Esophagus mucosa (tissue), 1 donor: ENCODE results near the gene C6orf136. TPM values are rescaled to one million over a fixed set of nuclear protein-coding genes. Genes with fewer than 3 reads are reported as not detected.
A peak's percentile ranks its signal among the peaks of the same experiment; 100 is the strongest.

ENCODE experiments used
- ATAC-seq: fragments of 200-7000 bp; cut with Tn5 transposase; one replicate; pipeline ENCODE4 v1.9.1; 2020
- total RNA-seq: library from RNA; stranded (reverse); gene quantifications from one replicate; pipeline ENCODE4 v1.2.4, GENCODE V29; 2023
- donor health status: DM: yes; HTN: yes; CAD: no.

The C6orf136 gene, protein sequence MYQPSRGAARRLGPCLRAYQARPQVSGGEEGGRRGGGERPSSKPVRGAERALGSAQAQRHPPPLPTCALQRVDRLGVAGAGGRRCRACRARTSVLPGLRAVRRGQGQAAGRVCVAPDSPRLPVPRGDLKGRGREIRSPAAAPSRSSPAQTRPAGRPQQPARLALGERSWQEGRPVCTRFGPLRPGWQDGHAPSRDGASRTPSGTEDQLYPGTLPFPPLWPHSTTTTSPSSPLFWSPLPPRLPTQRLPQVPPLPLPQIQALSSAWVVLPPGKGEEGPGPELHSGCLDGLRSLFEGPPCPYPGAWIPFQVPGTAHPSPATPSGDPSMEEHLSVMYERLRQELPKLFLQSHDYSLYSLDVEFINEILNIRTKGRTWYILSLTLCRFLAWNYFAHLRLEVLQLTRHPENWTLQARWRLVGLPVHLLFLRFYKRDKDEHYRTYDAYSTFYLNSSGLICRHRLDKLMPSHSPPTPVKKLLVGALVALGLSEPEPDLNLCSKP
- total RNA-seq, result 10.0 TPM

DNA sequence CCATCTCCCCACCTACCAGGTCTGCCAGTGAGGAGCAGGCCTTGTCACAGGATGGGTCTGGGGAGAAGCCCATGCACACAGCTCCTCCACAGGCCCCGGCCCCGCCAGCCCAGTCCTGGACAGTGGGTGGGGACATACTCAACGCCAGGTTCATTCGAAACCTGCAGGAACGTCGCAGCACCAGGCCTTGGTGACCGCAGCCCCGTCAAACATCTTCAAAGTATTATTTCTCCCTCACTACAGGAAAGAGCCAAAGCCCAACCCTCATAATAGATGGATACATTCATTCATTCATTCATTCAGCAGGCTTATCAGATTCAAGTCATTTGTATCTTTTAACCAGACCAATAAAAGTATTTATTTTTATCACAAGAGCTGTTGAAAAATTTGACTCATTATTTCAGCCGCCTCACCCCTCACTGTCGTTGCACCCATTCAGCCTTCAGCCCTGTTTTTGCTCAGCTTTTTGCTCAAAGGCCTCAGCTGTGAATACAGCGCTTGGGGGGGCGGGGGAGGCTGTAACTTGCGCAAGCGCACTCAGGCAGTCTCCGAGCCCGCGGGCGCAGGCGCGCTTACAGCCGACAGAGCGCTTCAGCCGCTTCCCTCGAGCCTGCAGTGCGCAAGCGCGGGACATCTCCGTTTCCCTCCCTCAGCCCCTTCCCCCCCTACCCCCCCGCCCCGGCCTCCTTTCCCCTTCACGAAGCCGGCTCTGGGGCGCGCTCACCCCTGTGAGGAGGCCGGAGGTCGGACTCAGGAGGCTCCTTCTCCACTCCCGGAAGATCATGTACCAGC, at the start of gene C6orf136:
Gene C6orf136 (plus strand): TSS at position 684 of the 792 bp plus-strand sequence. CDS start 99 bp downstream, at position 783.
- ATAC-seq, result peak; percentile 89

- peak; percentile 82 for ATAC-seq
Measured at GRCh38 chr6:30597315-30598144, 49.4 kb upstream of the C6orf136 start.

DNA sequence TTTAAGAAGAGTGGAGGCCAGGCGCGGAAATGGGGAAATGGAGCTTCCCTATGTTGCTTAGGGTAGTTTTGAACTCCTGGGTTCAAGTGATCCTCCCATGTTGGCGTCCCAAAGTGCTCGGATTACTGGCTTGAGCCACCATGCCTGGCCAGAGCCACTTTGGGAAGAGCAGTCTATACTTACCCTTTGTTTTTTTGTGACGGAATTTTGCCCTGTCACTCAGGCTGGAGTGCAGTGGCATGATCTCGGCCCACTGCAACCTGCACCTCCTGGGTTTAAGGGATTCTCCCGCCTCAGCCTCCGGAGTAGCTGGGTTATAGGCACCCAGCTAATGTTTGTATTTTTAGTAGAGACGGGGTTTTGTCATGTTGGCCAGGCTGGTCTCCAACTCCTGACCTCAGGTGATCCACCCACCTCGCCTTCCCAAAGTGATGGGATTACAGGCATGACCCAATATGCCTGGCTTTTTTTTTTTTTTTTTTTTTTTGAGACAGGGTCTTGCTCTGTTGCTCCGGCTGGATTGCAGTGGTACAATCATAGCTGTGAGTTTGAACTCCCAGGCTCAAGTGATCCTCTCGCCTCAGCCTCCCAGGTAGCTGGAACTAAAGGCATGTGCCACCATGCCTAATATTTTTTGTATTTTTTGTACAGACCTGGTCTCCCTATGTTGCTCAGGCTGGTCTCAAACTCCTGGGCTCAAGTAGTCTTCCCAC, 47.9 kb upstream of the C6orf136 start:
- ATAC-seq, result peak; percentile 3

GRCh38 chr6:30599625-30600324, 47.2 kb upstream of the C6orf136 start:
- no peak for ATAC-seq

- no peak for ATAC-seq
Measured at GRCh38 chr6:30600451-30600961, 46.4 kb upstream of the C6orf136 start.

- no peak for ATAC-seq
Measured at GRCh38 chr6:30601436-30601814, 45.5 kb upstream of the C6orf136 start.

- ATAC-seq, result peak; percentile 11
Measured at GRCh38 chr6:30601815-30602641, 44.9 kb upstream of the C6orf136 start.

GRCh38 chr6:30603961-30604360, 43.0 kb upstream of the C6orf136 start:
- no peak for ATAC-seq

GRCh38 chr6:30610065-30610464, 36.9 kb upstream of the C6orf136 start:
- no peak for ATAC-seq

GRCh38 chr6:30611150-30611855, 35.6 kb upstream of the C6orf136 start:
- ATAC-seq, result no peak

DNA sequence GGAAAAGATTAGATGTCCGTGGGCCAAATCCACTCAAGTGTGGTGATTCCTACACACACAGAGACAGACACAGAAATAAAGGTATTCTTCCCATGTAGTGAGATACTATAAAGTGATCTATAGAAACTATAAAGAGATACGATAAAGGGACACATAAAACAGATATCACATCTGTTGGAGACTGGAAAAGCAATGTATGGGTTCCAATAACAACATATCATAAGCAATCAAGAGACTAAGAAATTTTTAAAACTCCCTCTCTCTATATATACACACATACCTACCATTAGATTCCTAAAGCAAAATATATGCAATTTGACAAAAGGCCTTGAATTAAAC, 35.1 kb upstream of the C6orf136 start:
- ATAC-seq, result no peak

DNA sequence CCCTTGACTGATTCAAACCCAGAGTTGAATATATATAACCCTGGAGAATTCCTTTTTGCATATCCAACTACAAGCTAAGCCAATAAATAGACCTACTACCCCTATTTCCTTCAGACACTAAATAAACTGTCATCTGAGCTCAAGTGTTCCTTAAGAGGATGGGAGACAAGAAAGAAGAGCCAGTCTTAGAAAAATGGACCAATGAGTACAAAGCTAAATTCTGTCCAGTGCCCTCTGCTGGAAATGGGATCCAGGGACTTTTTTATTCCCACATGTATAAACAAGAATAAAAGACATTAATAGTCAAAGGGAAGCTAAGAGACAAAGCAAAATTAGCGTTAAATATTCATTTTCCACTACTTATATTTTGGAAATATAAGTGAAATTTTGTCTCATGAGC, 34.7 kb upstream of the C6orf136 start:
- ATAC-seq, result no peak

- no peak for ATAC-seq
Measured at GRCh38 chr6:30612687-30613248, 34.2 kb upstream of the C6orf136 start.

GRCh38 chr6:30613251-30614043, 33.5 kb upstream of the C6orf136 start:
- no peak for ATAC-seq

- no peak for ATAC-seq
Measured at GRCh38 chr6:30614044-30614842, 32.7 kb upstream of the C6orf136 start.

DNA sequence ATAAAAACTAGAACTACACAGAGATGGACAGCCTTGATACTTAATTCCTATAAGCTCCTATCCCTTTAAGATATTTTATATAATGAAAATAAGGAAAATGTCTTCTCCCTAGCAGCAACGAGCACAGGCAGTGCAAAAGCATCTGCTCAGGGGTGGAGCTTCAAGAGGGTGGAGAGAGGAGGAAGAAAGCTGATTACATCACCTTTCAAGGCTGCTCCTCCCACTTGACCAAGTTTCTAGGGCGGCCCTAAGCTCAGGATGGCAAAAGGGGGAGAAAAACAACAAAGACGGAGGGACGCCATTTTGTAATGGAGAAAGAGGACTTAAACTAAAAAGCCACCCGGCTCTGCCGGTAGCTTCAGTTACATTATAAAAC, 32.1 kb upstream of the C6orf136 start:
- ATAC-seq, result peak; percentile 77

DNA sequence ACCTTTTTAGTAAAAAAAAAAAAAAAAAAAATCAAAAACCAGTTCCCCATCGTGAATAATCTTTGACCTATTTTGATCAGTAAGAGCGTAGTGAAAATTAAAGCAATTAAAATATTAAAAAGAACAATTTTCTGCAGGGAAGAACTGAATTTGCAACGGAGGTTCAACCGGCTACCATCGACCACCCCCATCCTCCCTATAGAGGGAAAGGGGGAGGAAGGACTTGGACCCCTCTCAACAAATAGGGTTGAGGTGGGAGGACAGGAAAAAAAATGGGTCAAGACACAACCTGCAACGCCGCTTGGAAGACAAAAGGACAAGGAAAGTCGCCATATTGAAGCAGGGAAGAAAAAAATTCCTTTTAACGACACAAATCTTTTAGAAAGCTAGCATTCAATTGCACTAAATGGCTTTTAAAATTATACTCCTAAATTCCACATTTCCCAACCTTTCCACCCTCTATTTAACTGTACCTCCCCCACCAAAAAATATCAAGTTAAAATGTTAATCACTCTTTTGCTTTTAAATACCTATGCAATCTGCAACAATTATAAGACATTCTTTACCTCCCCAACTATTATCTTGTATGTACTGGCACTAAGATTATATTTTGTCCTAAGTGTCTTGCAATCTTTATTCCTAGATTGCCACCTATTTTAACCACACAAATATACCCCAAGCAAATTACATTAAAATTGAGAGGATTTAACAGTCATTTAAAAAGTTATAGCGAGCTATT, 31.5 kb upstream of the C6orf136 start:
- ATAC-seq, result no peak
